Adrenal gland (tissue), 12 donors: ENCODE data around the gene RPS6KA2. TPM values are rescaled to one million over a fixed set of nuclear protein-coding genes. Genes with fewer than 3 reads are reported as not detected.
"Not testable (repeated sequence)": the region's sequence is repeated elsewhere in the genome, so short reads cannot be mapped to it uniquely, and the experiment has no call there.

Experiments
- DNase-seq, 7 donors: peaks; one replicate each; pipeline ENCODE4 v3.0.0-alpha.2; 2019 to 2020
- H3K27ac ChIP-seq, 5 donors: fragments of 200-600 bp; sonication (generic) in 4 of 5; 1 replicate in 3 of 5; 2 replicates in 2 of 5; pipeline versions ENCODE4 v1.5.1 to v1.8.0; 2016 to 2020; ENCODE audit warnings: mild to moderate bottlenecking in 1 of 5
- H3K27me3 ChIP-seq: fragments of 200-600 bp; 2 replicates; pipeline ENCODE4 v1.8.0; 2021
- H3K36me3 ChIP-seq, 2 donors: fragments of 200-600 bp; replicated peaks in 1 of 2; 1 replicate in 1 of 2; 2 replicates in 1 of 2; pipeline versions ENCODE4 v1.5.1 to v1.8.0; 2018 to 2022
- H3K4me1 ChIP-seq, 2 donors: fragments of 200-600 bp; replicated peaks in 1 of 2; 1 replicate in 1 of 2; 2 replicates in 1 of 2; pipeline versions ENCODE4 v1.5.1 to v1.8.0; 2018 to 2021
- H3K4me3 ChIP-seq, 4 donors: fragments of 200-600 bp; sonication (generic) in 3 of 4; one replicate each; pipeline ENCODE4 v1.5.1; 2016 to 2018
- H3K9me3 ChIP-seq, 3 donors: fragments of 200-600 bp; sonication (generic) in 1 of 3; replicated peaks in 1 of 3; 1 replicate in 2 of 3; 2 replicates in 1 of 3; pipeline versions ENCODE4 v1.5.1 to v1.8.0; 2016 to 2021
- CTCF ChIP-seq, 6 experiments: fragments of 450-650 bp in 4 of 6; fragments of 200-600 bp in 2 of 6; sonication (generic) in 1 of 6; IDR thresholded peaks; 1 replicate in 5 of 6; 2 replicates in 1 of 6; pipeline versions ENCODE4 v1.5.1 to v1.8.0; 2016 to 2021; ENCODE audit warnings: antibody characterized with exemption in 6 of 6, mild to moderate bottlenecking in 2 of 6, moderate library complexity in 1 of 6
- POLR2A ChIP-seq, 2 donors: fragments of 450-650 bp; IDR thresholded peaks; one replicate each; pipeline ENCODE4 v1.6.1; 2017; ENCODE audit warnings: antibody characterized with exemption in 2 of 2, mild to moderate bottlenecking in 2 of 2, moderate library complexity in 1 of 2
- WGBS, 4 donors: extraction: QIAGEN DNeasy Blood & Tissue Kit in 2 of 4; methylation state at CpG; one replicate each; pipeline versions ENCODE4 v1.1.5 to v1.1.7; 2013 to 2017; 5-methylcytosine and 5-hydroxymethylcytosine counted together
- intact Hi-C, 2 donors: fragments of 100-400 bp; cut with DNase I; formaldehyde crosslinking; loops; one replicate each; pipeline versions ENCODE4 v1.14.1 to v1.15.0; 2022 to 2023
- polyA plus RNA-seq, 3 donors: library from polyadenylated mRNA; stranded (reverse); fragments of 200-250 nt in 2 of 3; fragments of 350-450 nt in 1 of 3; fragmentation: Illumina TruSeq in 1 of 3; extraction: RNeasy Lipid Tissue Mini Kit (QIAGEN cat#74804) in 1 of 3; gene quantifications; one replicate each; pipeline ENCODE4 v1.2.3, GENCODE V29; 2013 to 2014
- total RNA-seq, 9 donors: library from RNA; depleted of rRNA in 4 of 9; stranded (reverse); fragments of >200 nt in 4 of 9; fragments of 120-200 nt in 1 of 9; fragmentation: NEBNext Ultra II Directional in 1 of 9; extraction: Animal tissue kit (Norgen Biotek cat#: 25700) in 1 of 9; gene quantifications; one replicate each; pipeline versions ENCODE4 v1.1.0 to v1.2.4, GENCODE V29; 2013 to 2023
- donor health status: healthy with polysubstance abuse.
- donor health status: Bipolar disorder and iron deficiency.
- donor health status: DM: yes; HTN: yes; CAD: no.
- donor health status: DM: no; HTN: no; CAD: no.
- donor health status: DM: no; HTN: no; CAD: no.
- donor health status: DM: yes; HTN: yes; CAD: no.

RPS6KA2 gene
- total and polyA plus RNA-seq, 12 donors = 7.0 to 40.4 (median 26.2) TPM

- Histone ChIP-seq H3K9me3 (no peaks in the 10 kb centered on the region), H3K27me3 (no peaks in the 10 kb centered on the region), H3K4me3 (no peak overlapping the region), H3K36me3 (no peaks in the 10 kb centered on the region), H3K4me1 (peaks cover 21 to 25% of the 10 kb centered on the region in 2 donors), H3K27ac (peak overlapping the region in 2 of 5 donors; percentile 54 to 69)
- intact Hi-C loops = no loop called here
- TF ChIP-seq POLR2A (IDR thresholded peaks at IDR 0.05) (no peak), CTCF (IDR thresholded peaks at IDR 0.05) (no peak)
- DNase-seq = peak in 2 of 7 donors; percentile 18
- WGBS, 4 donors = 88 to 91% (median 89%) methylated on average over 19 to 20 of the region's 20 CpGs
Observed at GRCh38 chr6:166635013-166635970, 8.2 kb upstream of the RPS6KA2 start.

DNA sequence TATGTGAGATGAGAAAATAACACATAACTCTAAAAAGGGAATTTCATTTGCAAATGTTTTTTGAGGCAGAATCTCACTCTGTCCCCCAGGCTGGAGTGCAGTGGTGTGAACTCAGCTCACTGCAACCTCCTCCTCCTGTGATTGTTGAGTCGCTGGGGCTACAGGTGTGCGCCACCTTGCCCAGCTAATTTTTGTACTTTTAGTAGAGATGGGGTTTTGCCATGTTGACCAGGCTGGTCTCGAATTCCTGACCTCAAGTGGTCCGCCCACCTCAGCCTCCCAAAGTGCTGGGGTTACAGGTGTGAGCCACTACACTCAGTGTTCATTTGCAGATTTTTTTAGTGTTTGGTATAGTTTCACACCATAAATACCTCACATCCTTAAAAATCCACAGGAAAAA lies 7.5 kb upstream of the RPS6KA2 start:
- H3K4me3 ChIP-seq, H3K36me3 ChIP-seq, intact Hi-C loops, DNase-seq, H3K27me3 ChIP-seq, H3K9me3 ChIP-seq: not testable (repeated sequence)
- peaks cover 21 to 25% of the 10 kb centered on the region in 2 donors for H3K4me1 ChIP-seq
- peak overlapping the region in 2 of 5 donors; percentile 14 to 23 for H3K27ac ChIP-seq
- 86 to 96% (median 93%) methylated on average over 4 of the region's 4 CpGs for WGBS, 4 donors

DNA sequence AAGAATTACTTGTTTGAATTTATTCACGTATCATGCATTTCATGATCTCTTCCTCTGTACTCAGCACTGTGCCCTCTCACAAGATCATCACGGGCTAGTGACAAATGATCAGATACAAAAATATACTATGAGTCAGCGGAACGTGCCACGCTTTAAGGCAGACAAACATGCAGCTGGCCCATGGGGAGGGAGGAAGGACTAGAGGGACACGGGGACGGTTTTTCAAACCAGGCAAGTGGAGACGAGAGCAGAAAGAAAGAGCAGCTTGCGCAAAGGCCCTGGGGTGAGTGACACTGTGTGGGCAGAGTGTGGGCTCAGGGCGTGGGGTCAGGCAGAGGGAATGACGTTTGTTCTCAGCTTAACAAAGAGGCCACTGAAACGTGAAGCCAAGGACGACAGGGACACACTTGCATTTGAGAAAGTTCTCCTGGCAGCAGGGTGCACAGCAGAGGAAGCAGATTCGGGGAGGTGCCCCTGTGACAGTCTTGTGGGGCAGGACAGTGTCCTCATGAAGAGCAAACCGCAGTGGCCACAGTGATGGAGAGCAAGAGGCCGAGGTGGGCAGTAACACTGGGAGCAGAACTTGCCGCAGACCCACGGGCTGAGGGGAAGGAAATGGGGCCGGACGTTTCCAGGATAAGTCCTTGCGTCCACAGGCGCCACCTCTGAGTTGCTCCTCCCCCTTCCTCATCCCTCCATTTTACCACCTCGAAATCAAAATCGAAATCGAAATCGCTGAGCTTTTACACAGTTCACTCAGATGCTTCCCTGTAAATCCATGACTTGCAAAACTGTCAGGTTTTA lies 6.9 kb upstream of the RPS6KA2 start:
- peaks cover 21 to 25% of the 10 kb centered on the region in 2 donors for H3K4me1 ChIP-seq
- H3K9me3 ChIP-seq = no peaks in the 10 kb centered on the region
- no peaks in the 10 kb centered on the region for H3K36me3 ChIP-seq
- peak in 1 of 2 donors; percentile 55 for TF ChIP-seq POLR2A (IDR thresholded peaks at IDR 0.05)
- no peak for TF ChIP-seq CTCF (IDR thresholded peaks at IDR 0.05)
- 50 to 63% (median 55%) methylated on average over 26 of the region's 26 CpGs for WGBS, 4 donors
- intact Hi-C loops = no loop called here
- peak; percentile 68 to 91 (median 87) for DNase-seq
- H3K4me3 ChIP-seq = no peak overlapping the region
- peak overlapping the region in 3 of 5 donors; percentile 23 to 38 (median 24) for H3K27ac ChIP-seq
- no peaks in the 10 kb centered on the region for H3K27me3 ChIP-seq

GRCh38 chr6:166632731-166633130 lies 5.7 kb upstream of the RPS6KA2 start:
- WGBS, 4 donors = 92 to 95% (median 94%) methylated on average over 11 of the region's 11 CpGs
- no peak overlapping the region for H3K4me3 ChIP-seq
- intact Hi-C loops = no loop called here
- H3K27me3 ChIP-seq = no peaks in the 10 kb centered on the region
- H3K4me1 ChIP-seq = peaks cover 30 to 35% of the 10 kb centered on the region in 2 donors
- DNase-seq = no peak
- H3K36me3 ChIP-seq = no peaks in the 10 kb centered on the region
- TF ChIP-seq POLR2A (IDR thresholded peaks at IDR 0.05) (no peak), CTCF (IDR thresholded peaks at IDR 0.05) (no peak)
- H3K27ac ChIP-seq = no peak overlapping the region
- no peaks in the 10 kb centered on the region for H3K9me3 ChIP-seq
